HEK293 (cell line): ENCODE data around the gene KRT78.
"Not testable (repeated sequence)": the region's sequence is repeated elsewhere in the genome, so short reads cannot be mapped to it uniquely, and the experiment has no call there.

Experiments used
- CTCF ChIA-PET: fragments of 350-600 bp; formaldehyde crosslinking; extraction: SDS; loops from one replicate; lab custom pipeline; 2021; ENCODE audit warnings: antibody characterized with exemption; lab: Yijun Ruan, JAX
- POLR2A ChIA-PET: fragments of 300-600 bp; formaldehyde crosslinking; extraction: SDS; loops from one replicate; lab custom pipeline; 2020; ENCODE audit warnings: antibody characterized with exemption, inconsistent platforms; lab: Yijun Ruan, JAX
- H3K27ac ChIP-seq: fragments of 200-500 bp; sonication (Bioruptor generic); 2 replicates; pipeline ENCODE4 v1.5.1; 2014; ENCODE audit warnings: low read depth, low read length, control low read depth, inconsistent platforms; ENCODE audit errors: extremely low read depth
- H3K36me3 ChIP-seq, 2 experiments: fragments of 200-500 bp in 1 of 2; sonication (Bioruptor generic) in 1 of 2; 1 replicate in 1 of 2; 2 replicates in 1 of 2; pipeline ENCODE4 v1.5.1; 2014 to 2017; ENCODE audit warnings: inconsistent platforms in 2 of 2, low read length in 2 of 2; ENCODE audit not compliant: control insufficient read depth in 2 of 2, insufficient read depth in 1 of 2
- H3K4me1 ChIP-seq: fragments of 200-500 bp; sonication (Bioruptor generic); 2 replicates; pipeline ENCODE4 v1.5.1; 2014; ENCODE audit warnings: mild to moderate bottlenecking, low read length, inconsistent platforms; ENCODE audit not compliant: control insufficient read depth, insufficient read depth
- H3K4me3 ChIP-seq: 2 replicates; pipeline ENCODE4 v1.5.1; 2011; ENCODE audit warnings: low read depth, mild to moderate bottlenecking, control low read depth, low read length, moderate library complexity
- H3K9me3 ChIP-seq: fragments of 200-500 bp; sonication (Bioruptor generic); 2 replicates; pipeline ENCODE4 v1.5.1; 2014; ENCODE audit warnings: low read depth, low read length, inconsistent platforms; ENCODE audit not compliant: control insufficient read depth, insufficient read depth
- GLIS1 ChIP-seq: fragments of 450-650 bp; formaldehyde crosslinking; IDR thresholded peaks from 2 replicates; pipeline ENCODE4 v1.5.1; 2016; ENCODE audit warnings: missing biosample characterization, missing genetic modification characterization
- KLF1 ChIP-seq: fragments of 450-650 bp; formaldehyde crosslinking; IDR thresholded peaks from 2 replicates; pipeline ENCODE4 v1.5.1; 2016; ENCODE audit warnings: missing biosample characterization, missing genetic modification characterization
- MZF1 ChIP-seq: fragments of 450-650 bp; formaldehyde crosslinking; IDR thresholded peaks from 2 replicates; pipeline ENCODE4 v1.5.1; 2017; ENCODE audit warnings: missing biosample characterization, missing genetic modification characterization, borderline replicate concordance
- PRDM2 ChIP-seq: fragments of 450-650 bp; formaldehyde crosslinking; IDR thresholded peaks from 2 replicates; pipeline ENCODE4 v1.5.1; 2016; ENCODE audit warnings: missing biosample characterization, missing genetic modification characterization, borderline replicate concordance
- SCRT1 ChIP-seq: fragments of 450-650 bp; formaldehyde crosslinking; IDR thresholded peaks from 2 replicates; pipeline ENCODE4 v1.5.1; 2016; ENCODE audit warnings: missing biosample characterization, missing genetic modification characterization, borderline replicate concordance
- SP3 ChIP-seq: fragments of 450-650 bp; formaldehyde crosslinking; IDR thresholded peaks from 2 replicates; pipeline ENCODE4 v1.5.1; 2016; ENCODE audit warnings: missing biosample characterization, missing genetic modification characterization
- ZBTB10 ChIP-seq: fragments of 450-650 bp; formaldehyde crosslinking; IDR thresholded peaks from 2 replicates; pipeline ENCODE4 v1.5.1; 2016; ENCODE audit warnings: missing biosample characterization, missing genetic modification characterization
- ZEB2 ChIP-seq: fragments of 450-650 bp; formaldehyde crosslinking; IDR thresholded peaks from 2 replicates; pipeline ENCODE4 v1.5.1; 2016; ENCODE audit warnings: missing biosample characterization, missing genetic modification characterization
- ZFHX2 ChIP-seq: fragments of 450-650 bp; formaldehyde crosslinking; conservative IDR thresholded peaks from 2 replicates; pipeline ENCODE4 v1.5.1; 2016; ENCODE audit warnings: missing biosample characterization, missing genetic modification characterization
- ZNF426 ChIP-seq: fragments of 450-650 bp; formaldehyde crosslinking; IDR thresholded peaks from 2 replicates; pipeline ENCODE4 v1.5.1; 2017; ENCODE audit warnings: missing biosample characterization, missing genetic modification characterization, mild to moderate bottlenecking, inconsistent platforms, moderate library complexity
- ZNF624 ChIP-seq: fragments of 450-650 bp; formaldehyde crosslinking; IDR thresholded peaks from 2 replicates; pipeline ENCODE4 v1.5.1; 2017; ENCODE audit warnings: missing biosample characterization, missing genetic modification characterization
- ZNF830 ChIP-seq: fragments of 450-650 bp; IDR thresholded peaks from 2 replicates; pipeline ENCODE4 v1.5.0; 2018; ENCODE audit warnings: missing biosample characterization, missing genetic modification characterization, low read depth, mild to moderate bottlenecking, moderate library complexity
- TF ChIP-seq, protein P1 (sequence below): fragments of 450-650 bp; formaldehyde crosslinking; IDR thresholded peaks from 2 replicates; pipeline ENCODE4 v1.5.1; 2016; ENCODE audit warnings: missing biosample characterization, missing genetic modification characterization
- TF ChIP-seq, protein P2 (sequence below): fragments of 450-650 bp; formaldehyde crosslinking; IDR thresholded peaks from 2 replicates; pipeline ENCODE4 v1.5.1; 2017; ENCODE audit warnings: missing biosample characterization, missing genetic modification characterization
- TF ChIP-seq, protein P3 (sequence below): fragments of 450-650 bp; formaldehyde crosslinking; optimal IDR thresholded peaks from 2 replicates; pipeline ENCODE3; 2016; ENCODE audit warnings: missing biosample characterization, mild to moderate bottlenecking, missing genetic modification characterization

Gene KRT78

GRCh38 chr12:52884526-52885293, 35.9 kb upstream of the KRT78 start (continued):
- TF ChIP-seq, protein P1, sequence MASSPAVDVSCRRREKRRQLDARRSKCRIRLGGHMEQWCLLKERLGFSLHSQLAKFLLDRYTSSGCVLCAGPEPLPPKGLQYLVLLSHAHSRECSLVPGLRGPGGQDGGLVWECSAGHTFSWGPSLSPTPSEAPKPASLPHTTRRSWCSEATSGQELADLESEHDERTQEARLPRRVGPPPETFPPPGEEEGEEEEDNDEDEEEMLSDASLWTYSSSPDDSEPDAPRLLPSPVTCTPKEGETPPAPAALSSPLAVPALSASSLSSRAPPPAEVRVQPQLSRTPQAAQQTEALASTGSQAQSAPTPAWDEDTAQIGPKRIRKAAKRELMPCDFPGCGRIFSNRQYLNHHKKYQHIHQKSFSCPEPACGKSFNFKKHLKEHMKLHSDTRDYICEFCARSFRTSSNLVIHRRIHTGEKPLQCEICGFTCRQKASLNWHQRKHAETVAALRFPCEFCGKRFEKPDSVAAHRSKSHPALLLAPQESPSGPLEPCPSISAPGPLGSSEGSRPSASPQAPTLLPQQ (tag by site-specific recombination) = 0 out of 2 replicates have a peak, but pooled peaks have one; percentile 31
- no peak for TF ChIP-seq SCRT1

- not testable (repeated sequence) for H3K4me3 ChIP-seq, H3K4me1 ChIP-seq, H3K9me3 ChIP-seq, H3K36me3 ChIP-seq, H3K27ac ChIP-seq
- ChIA-PET CTCF (interaction anchor here (0.6 to 10.4 kb wide), 53 partner anchors 10 to 855 kb away, joined by 3 to 835 read pairs (median 6); partner anchors contain the start of genes KRT2, KRT71, KRT8 and KRT84), POLR2A (interaction anchor here (0.6 to 3.7 kb wide), 4 partner anchors 15 to 100 kb away, joined by 5 to 13 read pairs (median 7); partner anchors contain the start of gene KRT8)
- 0 out of 2 replicates have a peak, but pooled peaks have one; percentile 15 for TF ChIP-seq ZFHX2 (tag by site-specific recombination)
- TF ChIP-seq, protein P2, sequence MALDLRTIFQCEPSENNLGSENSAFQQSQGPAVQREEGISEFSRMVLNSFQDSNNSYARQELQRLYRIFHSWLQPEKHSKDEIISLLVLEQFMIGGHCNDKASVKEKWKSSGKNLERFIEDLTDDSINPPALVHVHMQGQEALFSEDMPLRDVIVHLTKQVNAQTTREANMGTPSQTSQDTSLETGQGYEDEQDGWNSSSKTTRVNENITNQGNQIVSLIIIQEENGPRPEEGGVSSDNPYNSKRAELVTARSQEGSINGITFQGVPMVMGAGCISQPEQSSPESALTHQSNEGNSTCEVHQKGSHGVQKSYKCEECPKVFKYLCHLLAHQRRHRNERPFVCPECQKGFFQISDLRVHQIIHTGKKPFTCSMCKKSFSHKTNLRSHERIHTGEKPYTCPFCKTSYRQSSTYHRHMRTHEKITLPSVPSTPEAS = peak; percentile 12; the same call in 1 of the 2 replicates
Observed at GRCh38 chr12:52880499-52880898, 31.7 kb upstream of the KRT78 start.

- Histone ChIP-seq H3K36me3 (no peaks in the 10 kb centered on the region), H3K4me1 (peaks cover under 1% of the 10 kb centered on the region), H3K27ac (peak overlapping the region; percentile 52; the same call in 1 of the 2 replicates), H3K4me3 (no peak overlapping the region), H3K9me3 (no peaks in the 10 kb centered on the region)
- POLR2A ChIA-PET = interaction anchor here (0.6 to 3.7 kb wide), 8 partner anchors 16 to 736 kb away, joined by 3 to 13 read pairs (median 4); partner anchors contain the start of gene KRT8
- CTCF ChIA-PET = interaction anchor here (0.6 to 10.4 kb wide), 88 partner anchors 9 to 916 kb away, joined by 3 to 835 read pairs (median 4); partner anchors contain the start of genes KRT2, KRT71, KRT8 and KRT84
- TF ChIP-seq ZNF624 (tag by site-specific recombination) (no peak), PRDM2 (no peak), GLIS1 (peak; percentile 99), SP3 (tag by site-specific recombination) (peak; percentile 53), ZBTB10 (0 out of 2 replicates have a peak, but pooled peaks have one; percentile 21), KLF1 (tag by site-specific recombination) (no peak), MZF1 (tag by site-specific recombination) (no peak), ZEB2 (tag by site-specific recombination) (0 out of 2 replicates have a peak, but pooled peaks have one; percentile 30), ZNF426 (no peak), ZNF830 (tag by site-specific recombination) (no peak)
- TF ChIP-seq, protein P3, sequence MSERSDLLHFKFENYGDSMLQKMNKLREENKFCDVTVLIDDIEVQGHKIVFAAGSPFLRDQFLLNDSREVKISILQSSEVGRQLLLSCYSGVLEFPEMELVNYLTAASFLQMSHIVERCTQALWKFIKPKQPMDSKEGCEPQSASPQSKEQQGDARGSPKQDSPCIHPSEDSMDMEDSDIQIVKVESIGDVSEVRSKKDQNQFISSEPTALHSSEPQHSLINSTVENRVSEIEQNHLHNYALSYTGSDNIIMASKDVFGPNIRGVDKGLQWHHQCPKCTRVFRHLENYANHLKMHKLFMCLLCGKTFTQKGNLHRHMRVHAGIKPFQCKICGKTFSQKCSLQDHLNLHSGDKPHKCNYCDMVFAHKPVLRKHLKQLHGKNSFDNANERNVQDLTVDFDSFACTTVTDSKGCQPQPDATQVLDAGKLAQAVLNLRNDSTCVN = peak; percentile 42
Observed at GRCh38 chr12:52879394-52880351, 30.9 kb upstream of the KRT78 start.
